Measurements from ENCODE around the gene UGT1A9. TPM values are rescaled to one million over a fixed set of nuclear protein-coding genes. Genes with fewer than 3 reads are reported as not detected.
"Not testable (repeated sequence)": the region's sequence is repeated elsewhere in the genome, so short reads cannot be mapped to it uniquely, and the experiment has no call there.

The UGT1A9 gene
- total RNA-seq, 4 donors from 2014 or later: not detected

- Histone ChIP-seq H3K36me3 (no peaks in the 10 kb centered on the region), H3K4me1 (no peaks in the 10 kb centered on the region), H3K27ac (replicated peaks in 1 of 4) (no peak overlapping the region), H3K4me3 (no peak overlapping the region), H3K9me3 (no peaks in the 10 kb centered on the region), H3K27me3 (peaks cover 0 to 9% (median 0%) of the 10 kb centered on the region in 4 donors)
- WGBS: 59% methylated on average over 2 of the region's 2 CpGs
- no peak for DNase-seq (ENCODE audit: extremely low spot score)
- no peak for TF ChIP-seq POLR2A (IDR thresholded peaks at IDR 0.05; ENCODE audit: low read depth)
- intact Hi-C loops (cut with DNase I): no loop called here
Measured at GRCh38 chr2:233740870-233741269, 69.2 kb downstream of the UGT1A9 start.

GRCh38 chr2:233743464-233744259, 72.0 kb downstream of the UGT1A9 start:
- 94% methylated on average over 34 of the region's 46 CpGs for WGBS
- no peaks in the 10 kb centered on the region for H3K36me3 ChIP-seq
- H3K9me3 ChIP-seq: no peaks in the 10 kb centered on the region
- no peak overlapping the region for H3K4me3 ChIP-seq
- H3K4me1 ChIP-seq: no peaks in the 10 kb centered on the region
- peaks cover 0 to 3% (median 0%) of the 10 kb centered on the region in 4 donors for H3K27me3 ChIP-seq
- no peak overlapping the region for H3K27ac ChIP-seq (replicated peaks in 1 of 4)
- DNase-seq (ENCODE audit: extremely low spot score): no peak
- TF ChIP-seq EP300 (IDR thresholded peaks at IDR 0.05) (no peak), CTCF (IDR thresholded peaks at IDR 0.05) (no peak), POLR2AphosphoS5 (IDR thresholded peaks at IDR 0.05) (no peak), POLR2A (IDR thresholded peaks at IDR 0.05; ENCODE audit: low read depth) (no peak)
- intact Hi-C loops (cut with DNase I): no loop called here

- intact Hi-C loops (cut with DNase I): no loop called here
- H3K4me3 ChIP-seq: no peak overlapping the region
- no peak overlapping the region for H3K27ac ChIP-seq (replicated peaks in 1 of 4)
- TF ChIP-seq CTCF (IDR thresholded peaks at IDR 0.05) (no peak), POLR2AphosphoS5 (IDR thresholded peaks at IDR 0.05) (no peak), POLR2A (IDR thresholded peaks at IDR 0.05; ENCODE audit: low read depth) (no peak), EP300 (IDR thresholded peaks at IDR 0.05) (no peak)
- no peaks in the 10 kb centered on the region for H3K9me3 ChIP-seq
- DNase-seq (ENCODE audit: extremely low spot score): no peak
- H3K36me3 ChIP-seq: no peaks in the 10 kb centered on the region
- WGBS: 76% methylated on average over 5 of the region's 5 CpGs
- peaks cover 0 to 3% (median 0%) of the 10 kb centered on the region in 4 donors for H3K27me3 ChIP-seq
- H3K4me1 ChIP-seq: no peaks in the 10 kb centered on the region
Measured at GRCh38 chr2:233745073-233745755, 73.5 kb downstream of the UGT1A9 start.

- intact Hi-C loops (cut with DNase I); H3K27ac ChIP-seq (replicated peaks in 1 of 4); H3K27me3 ChIP-seq; H3K36me3 ChIP-seq; DNase-seq (ENCODE audit: extremely low spot score); H3K4me1 ChIP-seq; H3K9me3 ChIP-seq; H3K4me3 ChIP-seq: not testable (repeated sequence)
- WGBS: 64% methylated on average over 2 of the region's 2 CpGs
Measured at GRCh38 chr2:233745838-233746237, 74.1 kb downstream of the UGT1A9 start.

- no peaks in the 10 kb centered on the region for H3K4me1 ChIP-seq
- H3K27me3 ChIP-seq: peaks cover 0 to 3% (median 0%) of the 10 kb centered on the region in 4 donors
- intact Hi-C loops (cut with DNase I): no loop called here
- no peak for DNase-seq (ENCODE audit: extremely low spot score)
- H3K4me3 ChIP-seq: no peak overlapping the region
- H3K27ac ChIP-seq (replicated peaks in 1 of 4): no peak overlapping the region
- TF ChIP-seq POLR2A (IDR thresholded peaks at IDR 0.05; ENCODE audit: low read depth): no peak
- no peak for TF ChIP-seq EP300 (IDR thresholded peaks at IDR 0.05)
- no peak for TF ChIP-seq CTCF (IDR thresholded peaks at IDR 0.05)
- TF ChIP-seq POLR2AphosphoS5 (IDR thresholded peaks at IDR 0.05): no peak
- H3K36me3 ChIP-seq: no peaks in the 10 kb centered on the region
- no peaks in the 10 kb centered on the region for H3K9me3 ChIP-seq
- 77% methylated on average over 10 of the region's 10 CpGs for WGBS
Measured at GRCh38 chr2:233746475-233747282, 75.0 kb downstream of the UGT1A9 start.

Measured in esophagus muscularis mucosa (tissue), 4 donors.